C4-2B (cell line): ENCODE data around the gene PPHLN1.

Experiments
- CTCF ChIP-seq: fragments of 450-650 bp; conservative IDR thresholded peaks from 2 replicates; pipeline ENCODE4 v1.5.1; 2017; ENCODE audit warnings: mild to moderate bottlenecking
- ZFX ChIP-seq: fragments of 450-650 bp; IDR thresholded peaks from 2 replicates; pipeline ENCODE4 v1.6.1; 2017

- TF ChIP-seq CTCF: no peak
- no peak for TF ChIP-seq ZFX
Observed at GRCh38 chr12:42475106-42475505, 149.1 kb downstream of the PPHLN1 start.
